Measurements from ENCODE around the gene ABCE1.

ABCE1 gene

GRCh38 chr4:145176641-145177432, 78.7 kb downstream of the ABCE1 start:
- no peak overlapping the region for H3K4me3 ChIP-seq (ENCODE audit: low read depth, low read length)

GRCh38 chr4:145177511-145177905, 79.4 kb downstream of the ABCE1 start:
- peak overlapping the region; percentile 91 for H3K4me3 ChIP-seq (ENCODE audit: low read depth, low read length)

GRCh38 chr4:145177906-145178538, 79.9 kb downstream of the ABCE1 start:
- peak overlapping the region; percentile 91 for H3K4me3 ChIP-seq (ENCODE audit: low read depth, low read length)

- H3K4me3 ChIP-seq (ENCODE audit: low read depth, low read length) = peak overlapping the region; percentile 91
Observed at GRCh38 chr4:145178740-145179280, 80.7 kb downstream of the ABCE1 start.

All from iPS-11a (cell line).